ENCODE measurements around the gene RAB3B. TPM values are rescaled to one million over a fixed set of nuclear protein-coding genes. Genes with fewer than 3 reads are reported as not detected.

RAB3B gene
- total and polyA plus RNA-seq, 2 experiments from 2014 or later: 9.7 to 24.7 TPM

DNA sequence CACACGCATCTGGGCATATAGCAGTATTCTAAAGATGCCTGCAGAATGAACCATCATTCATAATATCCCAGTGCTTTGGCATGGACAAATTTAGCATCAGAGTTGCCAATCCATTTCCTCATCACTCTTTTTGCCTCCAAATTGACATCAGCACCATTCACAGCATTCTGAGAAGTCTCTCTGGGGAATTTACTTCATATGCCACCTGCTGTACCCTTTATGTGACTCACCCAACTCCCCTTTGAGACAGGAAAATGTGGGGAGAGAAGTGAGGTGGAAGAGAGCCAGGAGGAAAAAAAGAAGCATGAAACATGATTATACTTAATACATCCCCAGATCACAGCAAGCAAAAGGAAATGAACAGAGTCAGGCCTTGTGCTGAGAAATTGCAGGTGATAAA is 37.4 kb downstream of the RAB3B start:
- Histone ChIP-seq H3K4me2 (no peak overlapping the region), H3K4me3 (no peak overlapping the region), H3K9me2 (replicated peaks; ENCODE audit: insufficient read depth) (no peaks in the 10 kb centered on the region), H3K4me1 (ENCODE audit: insufficient read depth) (peaks cover 14% of the 10 kb centered on the region), H3K9me3 (ENCODE audit: low read depth) (no peaks in the 10 kb centered on the region), H3K27ac (no peak overlapping the region), H3K36me3 (replicated peaks; ENCODE audit: insufficient read depth, low read depth) (no peaks in the 10 kb centered on the region), H4K20me1 (ENCODE audit: insufficient read depth, poor library complexity, severe bottlenecking) (no peaks in the 10 kb centered on the region), H3K79me2 (no peaks in the 10 kb centered on the region), H3K27me3 (no peaks in the 10 kb centered on the region), H2AFZ (no peak overlapping the region)
- no peak for DNase-seq (ENCODE audit: low spot score)
- TF ChIP-seq EZH2phosphoT487 (IDR thresholded peaks at IDR 0.05; ENCODE audit: low read depth, severe bottlenecking, unreplicated experiment): no peak
- TF ChIP-seq, protein P1, sequence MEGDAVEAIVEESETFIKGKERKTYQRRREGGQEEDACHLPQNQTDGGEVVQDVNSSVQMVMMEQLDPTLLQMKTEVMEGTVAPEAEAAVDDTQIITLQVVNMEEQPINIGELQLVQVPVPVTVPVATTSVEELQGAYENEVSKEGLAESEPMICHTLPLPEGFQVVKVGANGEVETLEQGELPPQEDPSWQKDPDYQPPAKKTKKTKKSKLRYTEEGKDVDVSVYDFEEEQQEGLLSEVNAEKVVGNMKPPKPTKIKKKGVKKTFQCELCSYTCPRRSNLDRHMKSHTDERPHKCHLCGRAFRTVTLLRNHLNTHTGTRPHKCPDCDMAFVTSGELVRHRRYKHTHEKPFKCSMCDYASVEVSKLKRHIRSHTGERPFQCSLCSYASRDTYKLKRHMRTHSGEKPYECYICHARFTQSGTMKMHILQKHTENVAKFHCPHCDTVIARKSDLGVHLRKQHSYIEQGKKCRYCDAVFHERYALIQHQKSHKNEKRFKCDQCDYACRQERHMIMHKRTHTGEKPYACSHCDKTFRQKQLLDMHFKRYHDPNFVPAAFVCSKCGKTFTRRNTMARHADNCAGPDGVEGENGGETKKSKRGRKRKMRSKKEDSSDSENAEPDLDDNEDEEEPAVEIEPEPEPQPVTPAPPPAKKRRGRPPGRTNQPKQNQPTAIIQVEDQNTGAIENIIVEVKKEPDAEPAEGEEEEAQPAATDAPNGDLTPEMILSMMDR (IDR thresholded peaks at IDR 0.05; ENCODE audit: poor library complexity): no peak
- TF ChIP-seq EZH2 (IDR thresholded peaks at IDR 0.05; ENCODE audit: borderline replicate concordance): no peak
- 100% methylated on average over 1 of the region's 1 CpG for WGBS (ENCODE audit: low lambda C conversion rate, missing lambda C conversion rate)

DNA sequence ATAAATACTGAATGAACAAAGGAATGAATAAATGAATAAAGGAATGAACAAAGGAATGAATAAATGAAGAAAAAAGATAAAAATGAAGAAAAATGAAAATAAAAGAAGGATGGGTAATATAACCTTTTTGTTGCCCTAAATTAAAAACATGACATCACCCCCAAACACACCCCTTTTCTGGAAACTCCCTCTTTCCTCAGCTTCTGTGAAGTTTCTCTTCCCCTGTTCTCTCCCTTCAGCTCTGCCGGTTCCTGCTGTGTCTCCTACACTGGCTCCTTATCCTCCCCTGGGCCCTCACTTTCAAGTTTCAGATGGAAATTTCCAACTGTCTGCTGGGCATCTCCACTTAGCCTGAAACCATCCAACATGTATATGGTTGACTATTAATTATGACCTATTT is 37.9 kb downstream of the RAB3B start:
- Histone ChIP-seq H3K9me2 (replicated peaks; ENCODE audit: insufficient read depth) (no peaks in the 10 kb centered on the region), H3K79me2 (no peaks in the 10 kb centered on the region), H3K4me1 (ENCODE audit: insufficient read depth) (peaks cover 10% of the 10 kb centered on the region), H4K20me1 (ENCODE audit: insufficient read depth, poor library complexity, severe bottlenecking) (no peaks in the 10 kb centered on the region), H3K36me3 (replicated peaks; ENCODE audit: insufficient read depth, low read depth) (no peaks in the 10 kb centered on the region), H2AFZ (no peak overlapping the region), H3K4me2 (no peak overlapping the region), H3K27ac (no peak overlapping the region), H3K27me3 (no peaks in the 10 kb centered on the region), H3K4me3 (no peak overlapping the region), H3K9me3 (ENCODE audit: low read depth) (no peaks in the 10 kb centered on the region)
- WGBS (ENCODE audit: low lambda C conversion rate, missing lambda C conversion rate): 88% methylated on average over 1 of the region's 1 CpG
- DNase-seq (ENCODE audit: low spot score): no peak
- no peak for TF ChIP-seq EZH2phosphoT487 (IDR thresholded peaks at IDR 0.05; ENCODE audit: low read depth, severe bottlenecking, unreplicated experiment)
- TF ChIP-seq, protein P1 (IDR thresholded peaks at IDR 0.05; ENCODE audit: poor library complexity): no peak
- no peak for TF ChIP-seq EZH2 (IDR thresholded peaks at IDR 0.05; ENCODE audit: borderline replicate concordance)

GRCh38 chr1:51950701-51951100 is 39.8 kb downstream of the RAB3B start:
- 83% methylated on average over 4 of the region's 4 CpGs for WGBS (ENCODE audit: low lambda C conversion rate, missing lambda C conversion rate)

More at GRCh38 chr1:51950701-51951100, 39.8 kb downstream of the RAB3B start:
- H3K79me2 ChIP-seq: no peaks in the 10 kb centered on the region
- no peaks in the 10 kb centered on the region for H3K9me3 ChIP-seq (ENCODE audit: low read depth)
- H3K4me2 ChIP-seq: no peak overlapping the region
- no peaks in the 10 kb centered on the region for H4K20me1 ChIP-seq (ENCODE audit: insufficient read depth, poor library complexity, severe bottlenecking)
- H3K36me3 ChIP-seq (replicated peaks; ENCODE audit: insufficient read depth, low read depth): no peaks in the 10 kb centered on the region
- H3K27me3 ChIP-seq: no peaks in the 10 kb centered on the region
- H2AFZ ChIP-seq: no peak overlapping the region
- no peaks in the 10 kb centered on the region for H3K9me2 ChIP-seq (replicated peaks; ENCODE audit: insufficient read depth)
- no peak for DNase-seq (ENCODE audit: low spot score)
- no peak overlapping the region for H3K27ac ChIP-seq
- TF ChIP-seq EZH2phosphoT487 (IDR thresholded peaks at IDR 0.05; ENCODE audit: low read depth, severe bottlenecking, unreplicated experiment) (no peak), EZH2 (IDR thresholded peaks at IDR 0.05; ENCODE audit: borderline replicate concordance) (no peak)
- TF ChIP-seq, protein P1 (IDR thresholded peaks at IDR 0.05; ENCODE audit: poor library complexity): no peak
- H3K4me1 ChIP-seq (ENCODE audit: insufficient read depth): no peaks in the 10 kb centered on the region
- H3K4me3 ChIP-seq: no peak overlapping the region
